Testis (tissue), 3 donors: Measurements from ENCODE around the gene CHST13. TPM values are rescaled to one million over a fixed set of nuclear protein-coding genes. Genes with fewer than 3 reads are reported as not detected.
"Not testable (repeated sequence)": the region's sequence is repeated elsewhere in the genome, so short reads cannot be mapped to it uniquely, and the experiment has no call there.

Experiments
- DNase-seq: peaks from one replicate; pipeline ENCODE4 v3.0.0-alpha.2; 2019
- H3K27ac ChIP-seq, 2 donors: fragments of 200-600 bp; sonication (generic); one replicate each; pipeline ENCODE4 v1.5.1; 2019
- H3K27me3 ChIP-seq: fragments of 200-600 bp; sonication (generic); one replicate; pipeline ENCODE4 v1.5.1; 2019
- H3K36me3 ChIP-seq: fragments of 200-600 bp; sonication (generic); one replicate; pipeline ENCODE4 v1.5.1; 2017; ENCODE audit warnings: low read depth; ENCODE audit errors: missing control alignments
- H3K4me1 ChIP-seq: fragments of 200-600 bp; sonication (generic); one replicate; pipeline ENCODE4 v1.5.1; 2019
- H3K4me3 ChIP-seq, 2 donors: fragments of 200-600 bp; sonication (generic); one replicate each; pipeline ENCODE4 v1.5.1; 2017 to 2019
- H3K9me3 ChIP-seq: fragments of 200-600 bp; sonication (generic); one replicate; pipeline ENCODE4 v1.5.1; 2017
- POLR2A ChIP-seq: fragments of 450-650 bp; IDR thresholded peaks from one replicate; pipeline ENCODE4 v1.6.1; 2017; ENCODE audit warnings: antibody characterized with exemption, mild to moderate bottlenecking, moderate library complexity
- WGBS, 2 donors: methylation state at CpG; one replicate each; pipeline ENCODE4 v1.1.5; 2018; 5-methylcytosine and 5-hydroxymethylcytosine counted together
- intact Hi-C: fragments of 100-400 bp; cut with DNase I; formaldehyde crosslinking; loops from one replicate; pipeline ENCODE4 v1.15.1; 2023; ENCODE audit warnings: low total_unique reads
- polyA plus RNA-seq: library from polyadenylated mRNA; stranded (reverse); fragments of 350-450 nt; fragmentation: Illumina TruSeq; extraction: RNeasy Lipid Tissue Mini Kit (QIAGEN cat#74804); gene quantifications from one replicate; pipeline ENCODE4 v1.2.3, GENCODE V29; 2014; ENCODE audit warnings: low read depth, low replicate concordance; ENCODE audit not compliant: insufficient read depth
- total RNA-seq, 2 donors: library from RNA; depleted of rRNA; stranded (reverse); fragments of >200 nt; gene quantifications; one replicate each; pipeline ENCODE4 v1.2.3, GENCODE V29; 2016
- TF ChIP-seq, protein P1 (sequence below), 3 experiments: fragments of 450-650 bp in 2 of 3; fragments of 200-600 bp in 1 of 3; sonication (generic) in 1 of 3; IDR thresholded peaks; one replicate each; pipeline ENCODE4 v1.5.1; 2016 to 2019; ENCODE audit warnings: antibody characterized with exemption in 3 of 3, mild to moderate bottlenecking in 2 of 3, moderate library complexity in 1 of 3

Gene CHST13
- total and polyA plus RNA-seq, 3 donors from 2014 or later, result 13.3 to 21.7 (median 21.4) TPM

GRCh38 chr3:126529585-126530170 lies 5.7 kb downstream of the CHST13 start:
- no peaks in the 10 kb centered on the region for H3K9me3 ChIP-seq
- peak overlapping the region; percentile 53 to 87 for H3K27ac ChIP-seq
- intact Hi-C loops, result no loop called here
- no peaks in the 10 kb centered on the region for H3K36me3 ChIP-seq
- no peaks in the 10 kb centered on the region for H3K27me3 ChIP-seq
- H3K4me1 ChIP-seq, result peaks cover 27% of the 10 kb centered on the region
- WGBS, 2 donors, result 54 to 76% methylated on average over 7 of the region's 7 CpGs
- no peak for TF ChIP-seq POLR2A
- TF ChIP-seq, protein P1, sequence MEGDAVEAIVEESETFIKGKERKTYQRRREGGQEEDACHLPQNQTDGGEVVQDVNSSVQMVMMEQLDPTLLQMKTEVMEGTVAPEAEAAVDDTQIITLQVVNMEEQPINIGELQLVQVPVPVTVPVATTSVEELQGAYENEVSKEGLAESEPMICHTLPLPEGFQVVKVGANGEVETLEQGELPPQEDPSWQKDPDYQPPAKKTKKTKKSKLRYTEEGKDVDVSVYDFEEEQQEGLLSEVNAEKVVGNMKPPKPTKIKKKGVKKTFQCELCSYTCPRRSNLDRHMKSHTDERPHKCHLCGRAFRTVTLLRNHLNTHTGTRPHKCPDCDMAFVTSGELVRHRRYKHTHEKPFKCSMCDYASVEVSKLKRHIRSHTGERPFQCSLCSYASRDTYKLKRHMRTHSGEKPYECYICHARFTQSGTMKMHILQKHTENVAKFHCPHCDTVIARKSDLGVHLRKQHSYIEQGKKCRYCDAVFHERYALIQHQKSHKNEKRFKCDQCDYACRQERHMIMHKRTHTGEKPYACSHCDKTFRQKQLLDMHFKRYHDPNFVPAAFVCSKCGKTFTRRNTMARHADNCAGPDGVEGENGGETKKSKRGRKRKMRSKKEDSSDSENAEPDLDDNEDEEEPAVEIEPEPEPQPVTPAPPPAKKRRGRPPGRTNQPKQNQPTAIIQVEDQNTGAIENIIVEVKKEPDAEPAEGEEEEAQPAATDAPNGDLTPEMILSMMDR (IDR thresholded peaks at IDR 0.05), result no peak
- H3K4me3 ChIP-seq, result no peak overlapping the region
- DNase-seq, result no peak

DNA sequence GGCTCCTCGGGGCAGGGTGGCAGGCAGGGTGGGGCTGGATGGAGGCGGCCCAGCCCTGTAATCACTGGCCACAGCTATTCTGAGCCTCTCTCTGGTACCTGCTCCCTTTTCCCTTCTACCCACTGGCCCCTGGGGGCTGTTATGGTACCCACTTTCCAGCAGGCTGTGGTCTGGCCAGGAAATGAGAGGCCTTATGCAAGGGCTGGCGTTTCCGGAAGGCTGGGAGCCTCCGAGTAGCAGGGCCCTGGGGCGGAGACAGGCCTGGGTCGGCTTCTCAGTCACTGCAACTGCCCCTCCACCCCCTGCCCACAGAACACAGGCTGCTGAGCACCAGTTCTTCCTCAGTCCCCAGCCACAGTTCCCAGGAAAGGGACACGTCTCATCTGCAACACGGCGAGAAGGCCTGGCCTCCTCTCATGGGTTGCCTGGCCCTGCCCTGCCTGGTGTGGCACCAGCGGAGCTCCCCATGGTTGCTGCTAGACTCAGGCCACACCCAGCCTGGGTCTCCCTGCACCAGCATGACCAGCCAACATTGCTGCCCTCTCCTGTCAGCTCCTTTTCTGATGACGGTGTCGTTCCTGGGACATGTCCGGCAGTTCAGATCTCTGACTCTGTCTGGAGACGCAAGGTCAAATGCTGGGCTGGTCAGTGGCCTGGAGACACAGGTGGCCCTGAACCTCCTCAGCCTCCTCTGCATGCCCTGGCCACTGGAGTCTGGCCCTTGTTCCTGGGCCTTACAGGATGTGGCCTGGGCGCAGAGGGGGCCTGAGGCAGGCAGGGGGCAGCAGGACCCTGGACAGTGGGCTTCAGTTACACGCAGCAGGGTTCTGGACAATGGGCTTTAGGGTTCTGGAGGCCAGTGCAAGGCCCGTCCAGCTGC lies 6.5 kb downstream of the CHST13 start:
- intact Hi-C loops, result no loop called here
- Histone ChIP-seq H3K4me1 (peaks cover 27% of the 10 kb centered on the region), H3K4me3 (no peak overlapping the region), H3K36me3 (no peaks in the 10 kb centered on the region), H3K9me3 (no peaks in the 10 kb centered on the region), H3K27ac (peak overlapping the region; percentile 53 to 87), H3K27me3 (no peaks in the 10 kb centered on the region)
- 84 to 86% methylated on average over 6 to 18 of the region's 18 CpGs for WGBS, 2 donors
- DNase-seq, result no peak
- TF ChIP-seq, protein P1 (IDR thresholded peaks at IDR 0.05), result no peak
- TF ChIP-seq POLR2A, result no peak

- no peak for DNase-seq
- peak overlapping the region in 1 of 2 donors; percentile 87 for H3K27ac ChIP-seq
- no peak overlapping the region for H3K4me3 ChIP-seq
- H3K36me3 ChIP-seq, result no peaks in the 10 kb centered on the region
- H3K27me3 ChIP-seq, result no peaks in the 10 kb centered on the region
- peaks cover 27% of the 10 kb centered on the region for H3K4me1 ChIP-seq
- intact Hi-C loops, result no loop called here
- no peaks in the 10 kb centered on the region for H3K9me3 ChIP-seq
- 94 to 97% methylated on average over 5 to 6 of the region's 6 CpGs for WGBS, 2 donors
- TF ChIP-seq, protein P1 (IDR thresholded peaks at IDR 0.05), result no peak
- TF ChIP-seq POLR2A, result no peak
Measured at GRCh38 chr3:126531051-126531330, 7.0 kb downstream of the CHST13 start.

DNA sequence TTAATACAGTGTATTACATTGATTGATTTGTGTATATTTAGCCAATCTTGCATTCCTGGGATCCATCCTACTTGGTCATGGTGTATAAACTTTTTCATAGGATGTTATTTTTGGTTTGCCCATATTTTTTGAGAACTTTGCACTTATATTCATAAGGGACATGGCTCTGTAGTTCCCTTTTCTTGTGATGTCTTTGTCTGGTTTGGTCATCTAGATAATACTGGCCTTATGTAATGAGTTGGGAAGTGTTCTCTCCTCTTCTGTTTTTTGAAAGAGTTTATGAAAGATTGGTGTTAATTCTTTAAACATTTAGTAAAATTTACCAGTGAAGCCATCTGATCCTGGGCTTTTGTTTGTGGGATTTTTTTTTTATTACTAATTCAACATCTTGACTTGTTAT lies 9.6 kb downstream of the CHST13 start:
- Histone ChIP-seq H3K4me3 (no peak overlapping the region), H3K4me1 (peaks cover 23% of the 10 kb centered on the region), H3K27ac (no peak overlapping the region), H3K36me3 (no peaks in the 10 kb centered on the region), H3K27me3 (no peaks in the 10 kb centered on the region), H3K9me3 (no peaks in the 10 kb centered on the region)
- no peak for DNase-seq
- no peak for TF ChIP-seq POLR2A
- TF ChIP-seq, protein P1 (IDR thresholded peaks at IDR 0.05), result no peak
- intact Hi-C loops, result no loop called here

DNA sequence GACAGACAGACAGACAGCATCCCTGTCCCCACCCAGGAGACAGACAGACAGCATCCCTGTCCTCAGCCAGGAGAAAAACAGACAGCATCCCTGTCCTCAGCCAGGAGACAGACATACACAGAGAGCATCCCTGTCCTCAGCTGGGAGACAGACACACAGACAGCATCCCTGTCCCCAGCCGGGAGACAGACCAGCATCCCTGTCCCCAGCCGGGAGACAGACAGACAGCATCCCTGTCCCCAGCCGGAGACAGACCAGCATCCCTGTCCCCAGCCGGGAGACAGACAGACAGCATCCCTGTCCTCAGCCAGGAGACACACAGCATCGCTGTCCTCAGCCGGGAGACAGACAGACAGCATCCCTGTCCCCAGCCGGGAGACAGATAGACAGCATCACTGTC lies 10.8 kb downstream of the CHST13 start:
- intact Hi-C loops, DNase-seq, H3K9me3 ChIP-seq, H3K4me3 ChIP-seq, H3K36me3 ChIP-seq, H3K27ac ChIP-seq, H3K27me3 ChIP-seq: not testable (repeated sequence)
- WGBS, 2 donors, result 76 to 87% methylated on average over 3 to 7 of the region's 7 CpGs
- H3K4me1 ChIP-seq, result peaks cover 11% of the 10 kb centered on the region
